ENCODE measurements around the gene TTC23.

The TTC23 gene

DNA sequence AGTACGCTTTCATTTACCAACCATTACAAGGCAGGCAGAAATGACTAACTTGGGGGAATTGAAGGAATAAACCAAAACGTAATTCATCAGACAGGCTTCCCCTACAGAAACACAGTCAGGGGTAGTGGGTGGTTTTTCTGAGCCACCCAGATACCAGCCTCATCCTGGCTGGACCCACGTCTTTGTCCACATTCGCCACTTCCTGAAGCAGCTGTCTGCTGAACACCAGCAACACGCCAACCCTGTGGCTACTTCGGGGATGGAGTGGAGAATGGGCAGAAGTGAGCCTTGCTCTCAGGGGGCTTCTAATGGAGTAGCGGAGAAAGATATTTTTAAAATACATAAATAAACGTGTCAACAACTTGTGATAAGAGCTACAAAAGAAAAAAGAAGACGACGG lies 104.4 kb downstream of the TTC23 start:
- no peak for TF ChIP-seq CTCF (IDR thresholded peaks at IDR 0.05)

- TF ChIP-seq CTCF (IDR thresholded peaks at IDR 0.05) = no peak
Measured at GRCh38 chr15:99143655-99144610, 105.4 kb downstream of the TTC23 start.

- no peak for TF ChIP-seq CTCF (IDR thresholded peaks at IDR 0.05)
Measured at GRCh38 chr15:99143242-99143641, 106.1 kb downstream of the TTC23 start.

- TF ChIP-seq CTCF (IDR thresholded peaks at IDR 0.05) = no peak
Measured at GRCh38 chr15:99142562-99142961, 106.8 kb downstream of the TTC23 start.

DNA sequence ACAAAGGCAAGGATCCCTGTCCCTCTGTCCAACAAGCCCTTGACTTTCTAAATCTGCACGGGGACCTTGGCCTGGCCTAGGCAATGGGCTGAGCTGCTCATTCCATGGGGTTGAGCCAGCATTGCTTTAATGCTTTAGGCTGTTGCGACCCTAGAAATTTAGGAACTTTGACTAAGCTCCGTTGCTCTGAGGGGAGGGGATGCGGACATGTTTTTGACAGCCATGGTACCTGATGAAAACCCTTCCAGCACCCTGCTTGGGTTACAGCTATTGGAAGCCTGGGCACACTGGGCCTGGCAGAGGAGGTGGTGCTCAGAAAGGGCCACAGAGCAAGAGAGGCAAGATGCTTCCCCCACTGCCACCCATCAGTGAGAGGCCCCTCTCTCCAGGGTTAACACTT lies 107.4 kb downstream of the TTC23 start:
- no peak for TF ChIP-seq CTCF (IDR thresholded peaks at IDR 0.05)

GRCh38 chr15:99140590-99140989 lies 108.8 kb downstream of the TTC23 start:
- TF ChIP-seq CTCF (IDR thresholded peaks at IDR 0.05) = no peak

- no peak for TF ChIP-seq CTCF (IDR thresholded peaks at IDR 0.05)
Measured at GRCh38 chr15:99139276-99139675, 110.1 kb downstream of the TTC23 start.
